Erythroblast (primary cell): ENCODE measurements around the gene MRFAP1L1.

Experiments
- GATA1 ChIP-seq: IDR thresholded peaks from 2 replicates; pipeline ENCODE4 v1.6.1; 2011; ENCODE audit warnings: low read depth, mild to moderate bottlenecking, control low read depth, low read length, moderate library complexity
- POLR2A ChIP-seq: IDR thresholded peaks from 2 replicates; pipeline ENCODE4 v1.6.1; 2011; ENCODE audit warnings: mild to moderate bottlenecking, low read length

- TF ChIP-seq POLR2A (no peak), GATA1 (no peak)
These were observed 42.2 kb upstream of the MRFAP1L1 start for GRCh38 chr4:6751611-6752485.
